ENCODE results near the gene CDK2AP2. TPM values are rescaled to one million over a fixed set of nuclear protein-coding genes. Genes with fewer than 3 reads are reported as not detected.
"Not testable (repeated sequence)": the region's sequence is repeated elsewhere in the genome, so short reads cannot be mapped to it uniquely, and the experiment has no call there.

The CDK2AP2 gene
- total and polyA plus RNA-seq, 9 of the 15 experiments (the other 6 are each of a cell fraction or from before 2014, with no cell fraction given) = 4.4 to 47.4 (median 21.7) TPM

DNA sequence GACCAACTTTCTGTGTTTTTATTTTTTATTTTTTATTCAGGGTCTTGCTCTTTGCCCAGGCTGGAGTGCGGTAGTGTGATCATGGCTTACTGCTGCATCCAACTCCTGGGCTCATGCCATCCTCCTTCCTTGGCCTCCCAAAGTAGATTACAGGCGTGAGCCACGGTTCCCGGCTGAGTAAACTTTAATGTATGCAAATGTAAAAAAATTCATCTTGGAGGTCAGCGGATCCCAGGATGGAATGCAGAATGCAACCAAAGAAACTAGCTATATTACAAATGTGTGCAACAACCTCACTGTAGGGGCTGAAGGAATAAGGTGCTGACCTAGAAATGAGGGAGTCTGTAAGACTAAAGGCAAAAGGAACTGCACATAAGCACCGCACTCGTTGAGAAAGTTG, 6.2 kb upstream of the CDK2AP2 start (continued):
- TF ChIP-seq, protein P1, sequence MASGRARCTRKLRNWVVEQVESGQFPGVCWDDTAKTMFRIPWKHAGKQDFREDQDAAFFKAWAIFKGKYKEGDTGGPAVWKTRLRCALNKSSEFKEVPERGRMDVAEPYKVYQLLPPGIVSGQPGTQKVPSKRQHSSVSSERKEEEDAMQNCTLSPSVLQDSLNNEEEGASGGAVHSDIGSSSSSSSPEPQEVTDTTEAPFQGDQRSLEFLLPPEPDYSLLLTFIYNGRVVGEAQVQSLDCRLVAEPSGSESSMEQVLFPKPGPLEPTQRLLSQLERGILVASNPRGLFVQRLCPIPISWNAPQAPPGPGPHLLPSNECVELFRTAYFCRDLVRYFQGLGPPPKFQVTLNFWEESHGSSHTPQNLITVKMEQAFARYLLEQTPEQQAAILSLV (tag; IDR thresholded peaks at IDR 0.05) = no peak
- TF ChIP-seq KLF13 (tag; IDR thresholded peaks at IDR 0.05; ENCODE audit: borderline replicate concordance, low read depth) (no peak), ZNF75A (CRISPR knock-in tag; IDR thresholded peaks at IDR 0.05) (no peak)

DNA sequence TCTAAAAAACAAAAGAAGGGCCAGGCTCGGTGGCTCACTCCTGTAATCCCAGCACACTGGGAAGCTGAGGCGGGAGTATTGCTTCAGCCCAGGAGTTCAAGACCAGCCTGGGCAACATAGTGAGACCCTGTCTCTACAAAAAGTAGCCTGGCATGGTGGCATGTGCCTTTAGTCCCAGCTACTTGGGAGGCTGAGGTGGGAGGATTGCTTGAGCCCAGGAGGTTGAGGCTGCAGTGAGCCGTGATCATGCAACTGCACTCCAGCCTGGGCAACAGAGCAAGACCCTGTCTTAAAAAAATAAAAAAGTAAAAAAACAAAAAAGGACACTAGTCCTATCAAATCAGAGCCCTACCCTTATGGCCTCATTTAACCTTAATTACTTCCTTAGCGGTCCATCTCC, 3.6 kb upstream of the CDK2AP2 start:
- H3K27ac ChIP-seq (ENCODE audit: extremely low read depth, low read depth, low read length); H3K27me3 ChIP-seq (ENCODE audit: control insufficient read depth in 2 of 2, insufficient read depth in 2 of 2, low read length in 2 of 2); H3K9ac ChIP-seq (ENCODE audit: insufficient read depth in 1 of 2, low read depth in 2 of 2, low read length in 2 of 2); H3K9me3 ChIP-seq (replicated peaks; ENCODE audit: control insufficient read depth, insufficient read depth, low read depth, low read length); H2AFZ ChIP-seq (ENCODE audit: low read depth, low read length); H3K4me3 ChIP-seq; FAIRE-seq; ATAC-seq; intact Hi-C loops (cut with micrococcal nuclease); H3K9me1 ChIP-seq (ENCODE audit: control insufficient read depth, insufficient read depth, low read length); BruUV-seq (replicated peaks); H3K36me3 ChIP-seq (ENCODE audit: control insufficient read depth, insufficient read depth, low read length); in situ Hi-C loops (cut with MboI); H4K20me1 ChIP-seq (replicated peaks; ENCODE audit: control insufficient read depth, insufficient read depth, low read length); POLR2A ChIA-PET; CTCF ChIA-PET (ENCODE audit: low intra/inter-chr PET ratio); H3K4me2 ChIP-seq (ENCODE audit: insufficient read depth, low read length); DNase-seq (ENCODE audit: extremely low read depth in 1 of 4, low spot score in 3 of 4): not testable (repeated sequence)
- peaks cover 12% of the 10 kb centered on the region for H3K79me2 ChIP-seq (ENCODE audit: control insufficient read depth, insufficient read depth, low read length)
- TF ChIP-seq BCOR (IDR thresholded peaks at IDR 0.05) (0 out of 2 replicates have a peak, but pooled peaks have one; percentile 27), ZNF121 (CRISPR knock-in tag; conservative IDR thresholded peaks at IDR 0.05) (peak; percentile 96)
- WGBS (ENCODE audit: insufficient coverage, low coverage, missing lambda C conversion rate) = 16% methylated on average over 4 of the region's 4 CpGs
- peaks cover 15 to 24% of the 10 kb centered on the region in 2 experiments for H3K4me1 ChIP-seq (replicated peaks in 1 of 2; ENCODE audit: control insufficient read depth in 2 of 2, insufficient read depth in 2 of 2, low read length in 2 of 2)
